C4-2B (cell line): ENCODE data around the gene SUMO4.

ENCODE experiments used
- H3K27ac ChIP-seq: fragments of 450-650 bp; 2 replicates; pipeline ENCODE4 v1.5.1; 2017
- CTCF ChIP-seq: fragments of 450-650 bp; conservative IDR thresholded peaks from 2 replicates; pipeline ENCODE4 v1.5.1; 2017; ENCODE audit warnings: mild to moderate bottlenecking
- ZFX ChIP-seq: fragments of 450-650 bp; IDR thresholded peaks from 2 replicates; pipeline ENCODE4 v1.6.1; 2017

Gene SUMO4

DNA sequence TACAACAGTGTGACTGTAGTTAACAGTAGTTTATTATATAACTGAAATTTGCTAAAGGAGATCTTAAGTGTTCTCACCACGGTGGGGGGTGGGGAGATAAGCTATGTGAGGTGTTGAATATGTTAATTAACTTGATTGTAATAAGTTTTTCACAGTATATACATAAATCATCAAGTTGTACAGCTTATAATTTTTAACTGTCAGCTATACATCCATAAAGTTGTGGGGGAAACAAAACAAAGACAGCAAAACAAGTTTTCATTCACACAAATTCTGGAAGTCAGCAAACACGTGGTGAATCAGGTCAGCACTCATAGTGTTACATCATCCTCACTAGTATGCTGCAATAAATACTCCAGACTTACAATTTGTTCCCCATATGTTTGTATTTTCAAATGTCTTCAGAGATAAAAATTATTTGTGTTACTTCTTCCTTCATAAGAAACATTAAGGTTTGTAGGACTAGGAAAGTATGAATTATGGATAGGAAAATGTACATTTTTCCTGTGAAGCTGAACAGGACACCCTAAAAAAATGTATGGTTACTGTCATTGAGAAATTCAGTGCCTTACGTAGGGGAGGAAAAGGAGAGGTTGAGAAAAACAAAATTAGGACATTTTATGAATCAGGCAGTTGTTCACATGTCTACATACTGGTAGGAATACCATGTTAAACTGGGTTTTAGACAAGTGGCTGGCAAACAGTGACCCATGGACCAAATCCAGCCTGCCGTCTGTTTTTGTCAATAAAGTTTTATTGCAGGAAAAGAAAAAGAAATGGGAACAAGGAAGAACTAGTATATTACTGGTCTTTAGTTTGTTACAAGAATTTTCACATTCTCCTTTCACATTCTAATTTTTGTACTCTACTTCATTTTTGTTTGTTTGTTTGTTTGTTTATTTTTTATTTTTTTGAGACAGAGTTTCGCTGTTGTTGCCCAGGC lies 6.0 kb downstream of the SUMO4 start:
- H3K27ac ChIP-seq = no peak overlapping the region
- TF ChIP-seq CTCF (no peak), ZFX (no peak)

DNA sequence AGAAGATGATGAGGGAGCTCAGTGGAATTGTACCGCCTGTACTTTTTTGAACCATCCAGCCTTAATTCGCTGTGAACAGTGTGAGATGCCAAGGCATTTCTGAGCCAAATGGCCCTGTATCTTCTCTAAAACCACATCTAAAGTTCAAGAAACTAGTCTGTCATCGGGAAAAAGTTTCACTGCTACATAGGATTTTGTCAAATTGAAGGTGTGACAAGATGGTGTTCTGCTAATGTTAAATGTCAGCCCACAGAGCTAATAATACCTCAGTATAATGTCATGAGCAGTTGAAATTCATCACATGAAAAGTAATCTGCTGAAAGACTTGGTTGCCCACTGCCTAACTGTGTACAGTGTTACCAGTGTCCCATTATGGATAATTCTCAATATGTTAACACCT lies 9.6 kb downstream of the SUMO4 start:
- no peak for TF ChIP-seq ZFX
- TF ChIP-seq CTCF = no peak
- no peak overlapping the region for H3K27ac ChIP-seq

DNA sequence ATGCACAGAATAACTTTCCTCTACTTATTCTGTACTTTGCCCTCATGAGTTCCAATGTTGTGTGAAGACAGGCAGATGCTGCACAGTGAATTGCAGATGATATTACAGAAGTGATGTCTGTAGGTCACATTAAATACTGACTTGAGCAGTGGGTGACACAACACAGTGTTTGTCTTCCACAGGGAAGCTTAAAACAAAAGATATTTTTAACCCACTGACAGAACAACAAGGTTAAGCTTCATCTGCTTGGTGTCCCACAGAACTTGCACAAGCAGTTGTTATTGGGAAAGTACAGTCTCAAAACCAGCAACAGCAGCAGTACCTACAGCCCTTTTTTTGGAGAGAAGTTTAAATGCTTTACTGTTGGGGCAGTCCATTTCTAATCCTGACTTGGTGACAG lies 10.5 kb downstream of the SUMO4 start:
- no peak overlapping the region for H3K27ac ChIP-seq

GRCh38 chr6:149414009-149414408 lies 13.9 kb downstream of the SUMO4 start:
- TF ChIP-seq CTCF = no peak
- TF ChIP-seq ZFX = no peak
- H3K27ac ChIP-seq = no peak overlapping the region

More for the DNA sequence above, 10.5 kb downstream of the SUMO4 start:
- TF ChIP-seq CTCF (no peak), ZFX (no peak)

DNA sequence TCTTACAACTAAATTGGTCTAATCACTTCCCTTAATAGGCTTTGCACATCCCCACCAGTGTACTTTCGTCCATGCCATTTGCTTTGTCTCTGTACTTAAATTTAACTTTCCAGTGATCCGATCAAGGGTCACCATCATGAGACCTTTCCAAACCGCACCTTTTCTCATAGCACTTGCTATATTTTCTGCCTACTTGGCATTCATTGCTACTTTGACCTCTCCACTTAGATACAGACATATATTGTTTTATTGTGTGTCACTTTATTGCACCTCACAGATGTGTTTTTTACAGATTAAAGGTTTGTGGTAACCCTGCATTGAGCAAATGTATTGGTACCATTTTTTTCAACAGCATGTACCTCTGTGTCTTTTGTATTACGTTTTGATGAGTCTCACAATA lies 14.8 kb downstream of the SUMO4 start:
- no peak overlapping the region for H3K27ac ChIP-seq
- TF ChIP-seq ZFX (no peak), CTCF (no peak)

GRCh38 chr6:149419696-149420404 lies 19.8 kb downstream of the SUMO4 start:
- H3K27ac ChIP-seq = no peak overlapping the region
- TF ChIP-seq ZFX (no peak), CTCF (no peak)

GRCh38 chr6:149421132-149421531 lies 21.1 kb downstream of the SUMO4 start:
- TF ChIP-seq ZFX (no peak), CTCF (no peak)
- H3K27ac ChIP-seq = no peak overlapping the region
